ENCODE data around the gene ITLN2.
A peak's percentile ranks its signal among the peaks of the same experiment; 100 is the strongest.

The ITLN2 gene

GRCh38 chr1:160953030-160953429, 1.6 kb downstream of the ITLN2 start:
- Histone ChIP-seq H3K4me2 (ENCODE audit: insufficient read depth, low read length, poor library complexity, severe bottlenecking) (no peak overlapping the region), H3K9ac (ENCODE audit: low read depth, low read length, poor library complexity) (no peak overlapping the region), H3K23ac (ENCODE audit: low read depth, low read length, poor library complexity) (no peak overlapping the region), H3K4ac (ENCODE audit: low read length) (no peak overlapping the region), H2BK12ac (ENCODE audit: low read length) (no peak overlapping the region), H2BK5ac (ENCODE audit: low read length) (no peak overlapping the region), H3K27ac (replicated peaks; ENCODE audit: low read length) (no peak overlapping the region), H3K18ac (ENCODE audit: low read length) (no peak overlapping the region), H2BK120ac (ENCODE audit: low read depth, low read length) (no peak overlapping the region), H3K36me3 (replicated peaks in 1 of 2; ENCODE audit: control insufficient read depth in 2 of 2, insufficient read depth in 2 of 2, low read length in 2 of 2) (no peaks in the 10 kb centered on the region), H4K8ac (ENCODE audit: low read depth, low read length) (no peak overlapping the region), H2AFZ (ENCODE audit: low read length) (no peak overlapping the region), H3K79me1 (ENCODE audit: low read depth, low read length) (no peaks in the 10 kb centered on the region), H3K4me1 (ENCODE audit: control insufficient read depth in 2 of 2, insufficient read depth in 1 of 2, low read depth in 1 of 2, low read length in 2 of 2) (peaks cover 0 to 3% of the 10 kb centered on the region in 2 donors), H2AK5ac (ENCODE audit: low read depth, low read length) (peak overlapping the region; percentile 38), H3K9me3 (replicated peaks in 1 of 2; ENCODE audit: control insufficient read depth in 2 of 2, insufficient read depth in 1 of 2, low read depth in 1 of 2, low read length in 2 of 2) (no peaks in the 10 kb centered on the region), H3K27me3 (ENCODE audit: control insufficient read depth in 3 of 3, insufficient read depth in 3 of 3, low read depth in 1 of 3, low read length in 3 of 3) (no peaks in the 10 kb centered on the region), H2BK15ac (ENCODE audit: low read length) (no peak overlapping the region), H3K14ac (ENCODE audit: low read length) (no peak overlapping the region), H3K4me3 (ENCODE audit: low read length in 2 of 2) (no peak overlapping the region), H4K91ac (ENCODE audit: low read depth, low read length, poor library complexity) (no peak overlapping the region)
- no CpG with 5 or more reads among the region's 3 CpGs for WGBS, 2 donors (ENCODE audit: extremely low coverage in 2 of 2, insufficient read length in 2 of 2, insufficient replicate concordance in 1 of 2)
- DNase-seq (ENCODE audit: low spot score) = no peak

GRCh38 chr1:160952129-160952510, 2.5 kb downstream of the ITLN2 start:
- DNase-seq (ENCODE audit: low spot score) = no peak
- no peak overlapping the region for H2BK12ac ChIP-seq (ENCODE audit: low read length)
- H2AFZ ChIP-seq (ENCODE audit: low read length) = no peak overlapping the region
- no peak overlapping the region for H2BK5ac ChIP-seq (ENCODE audit: low read length)
- H4K91ac ChIP-seq (ENCODE audit: low read depth, low read length, poor library complexity) = no peak overlapping the region
- H3K14ac ChIP-seq (ENCODE audit: low read length) = no peak overlapping the region
- peaks cover 0 to 8% of the 10 kb centered on the region in 2 donors for H3K4me1 ChIP-seq (ENCODE audit: control insufficient read depth in 2 of 2, insufficient read depth in 1 of 2, low read depth in 1 of 2, low read length in 2 of 2)
- no peaks in the 10 kb centered on the region for H3K9me3 ChIP-seq (replicated peaks in 1 of 2; ENCODE audit: control insufficient read depth in 2 of 2, insufficient read depth in 1 of 2, low read depth in 1 of 2, low read length in 2 of 2)
- H3K4me3 ChIP-seq (ENCODE audit: low read length in 2 of 2) = no peak overlapping the region
- H2BK15ac ChIP-seq (ENCODE audit: low read length) = no peak overlapping the region
- H3K4ac ChIP-seq (ENCODE audit: low read length) = no peak overlapping the region
- WGBS, 2 donors (ENCODE audit: extremely low coverage in 2 of 2, insufficient read length in 2 of 2, insufficient replicate concordance in 1 of 2) = no CpG with 5 or more reads among the region's 2 CpGs
- no peak overlapping the region for H2BK120ac ChIP-seq (ENCODE audit: low read depth, low read length)
- H3K27me3 ChIP-seq (ENCODE audit: control insufficient read depth in 3 of 3, insufficient read depth in 3 of 3, low read depth in 1 of 3, low read length in 3 of 3) = no peaks in the 10 kb centered on the region
- no peak overlapping the region for H4K8ac ChIP-seq (ENCODE audit: low read depth, low read length)
- no peak overlapping the region for H3K4me2 ChIP-seq (ENCODE audit: insufficient read depth, low read length, poor library complexity, severe bottlenecking)
- no peaks in the 10 kb centered on the region for H3K36me3 ChIP-seq (replicated peaks in 1 of 2; ENCODE audit: control insufficient read depth in 2 of 2, insufficient read depth in 2 of 2, low read length in 2 of 2)
- H3K9ac ChIP-seq (ENCODE audit: low read depth, low read length, poor library complexity) = no peak overlapping the region
- H3K79me1 ChIP-seq (ENCODE audit: low read depth, low read length) = no peaks in the 10 kb centered on the region
- no peak overlapping the region for H3K18ac ChIP-seq (ENCODE audit: low read length)
- no peak overlapping the region for H3K23ac ChIP-seq (ENCODE audit: low read depth, low read length, poor library complexity)
- H2AK5ac ChIP-seq (ENCODE audit: low read depth, low read length) = no peak overlapping the region
- H3K27ac ChIP-seq (replicated peaks; ENCODE audit: low read length) = no peak overlapping the region

GRCh38 chr1:160951443-160952128, 3.0 kb downstream of the ITLN2 start:
- H2AK5ac ChIP-seq (ENCODE audit: low read depth, low read length) = no peak overlapping the region
- H2BK15ac ChIP-seq (ENCODE audit: low read length) = no peak overlapping the region
- H4K8ac ChIP-seq (ENCODE audit: low read depth, low read length) = no peak overlapping the region
- no peak overlapping the region for H3K4me2 ChIP-seq (ENCODE audit: insufficient read depth, low read length, poor library complexity, severe bottlenecking)
- H2BK12ac ChIP-seq (ENCODE audit: low read length) = no peak overlapping the region
- no peak overlapping the region for H3K4me3 ChIP-seq (ENCODE audit: low read length in 2 of 2)
- no peak overlapping the region for H2BK120ac ChIP-seq (ENCODE audit: low read depth, low read length)
- H3K4ac ChIP-seq (ENCODE audit: low read length) = no peak overlapping the region
- H4K91ac ChIP-seq (ENCODE audit: low read depth, low read length, poor library complexity) = no peak overlapping the region
- H3K79me1 ChIP-seq (ENCODE audit: low read depth, low read length) = no peaks in the 10 kb centered on the region
- H3K4me1 ChIP-seq (ENCODE audit: control insufficient read depth in 2 of 2, insufficient read depth in 1 of 2, low read depth in 1 of 2, low read length in 2 of 2) = peaks cover 0 to 5% of the 10 kb centered on the region in 2 donors
- no peaks in the 10 kb centered on the region for H3K27me3 ChIP-seq (ENCODE audit: control insufficient read depth in 3 of 3, insufficient read depth in 3 of 3, low read depth in 1 of 3, low read length in 3 of 3)
- peak; percentile 43 for DNase-seq (ENCODE audit: low spot score)
- no peak overlapping the region for H3K14ac ChIP-seq (ENCODE audit: low read length)
- H3K36me3 ChIP-seq (replicated peaks in 1 of 2; ENCODE audit: control insufficient read depth in 2 of 2, insufficient read depth in 2 of 2, low read length in 2 of 2) = no peaks in the 10 kb centered on the region
- H2BK5ac ChIP-seq (ENCODE audit: low read length) = no peak overlapping the region
- H3K9ac ChIP-seq (ENCODE audit: low read depth, low read length, poor library complexity) = no peak overlapping the region
- no peak overlapping the region for H3K23ac ChIP-seq (ENCODE audit: low read depth, low read length, poor library complexity)
- H3K9me3 ChIP-seq (replicated peaks in 1 of 2; ENCODE audit: control insufficient read depth in 2 of 2, insufficient read depth in 1 of 2, low read depth in 1 of 2, low read length in 2 of 2) = no peaks in the 10 kb centered on the region
- no peak overlapping the region for H3K27ac ChIP-seq (replicated peaks; ENCODE audit: low read length)
- WGBS, 2 donors (ENCODE audit: extremely low coverage in 2 of 2, insufficient read length in 2 of 2, insufficient replicate concordance in 1 of 2) = no CpG with 5 or more reads among the region's 8 CpGs
- H2AFZ ChIP-seq (ENCODE audit: low read length) = no peak overlapping the region
- H3K18ac ChIP-seq (ENCODE audit: low read length) = no peak overlapping the region

GRCh38 chr1:160950657-160951056, 4.0 kb downstream of the ITLN2 start:
- Histone ChIP-seq H3K27ac (replicated peaks; ENCODE audit: low read length) (no peak overlapping the region), H2BK15ac (ENCODE audit: low read length) (no peak overlapping the region), H3K79me1 (ENCODE audit: low read depth, low read length) (no peaks in the 10 kb centered on the region), H2BK12ac (ENCODE audit: low read length) (no peak overlapping the region), H3K23ac (ENCODE audit: low read depth, low read length, poor library complexity) (peak overlapping the region; percentile 18), H3K36me3 (replicated peaks in 1 of 2; ENCODE audit: control insufficient read depth in 2 of 2, insufficient read depth in 2 of 2, low read length in 2 of 2) (no peaks in the 10 kb centered on the region), H3K4me3 (ENCODE audit: low read length in 2 of 2) (no peak overlapping the region), H4K91ac (ENCODE audit: low read depth, low read length, poor library complexity) (no peak overlapping the region), H3K9ac (ENCODE audit: low read depth, low read length, poor library complexity) (no peak overlapping the region), H3K4me1 (ENCODE audit: control insufficient read depth in 2 of 2, insufficient read depth in 1 of 2, low read depth in 1 of 2, low read length in 2 of 2) (peaks cover 0 to 5% of the 10 kb centered on the region in 2 donors), H2BK5ac (ENCODE audit: low read length) (no peak overlapping the region), H2AFZ (ENCODE audit: low read length) (no peak overlapping the region), H2BK120ac (ENCODE audit: low read depth, low read length) (no peak overlapping the region), H3K27me3 (ENCODE audit: control insufficient read depth in 3 of 3, insufficient read depth in 3 of 3, low read depth in 1 of 3, low read length in 3 of 3) (no peaks in the 10 kb centered on the region), H3K9me3 (replicated peaks in 1 of 2; ENCODE audit: control insufficient read depth in 2 of 2, insufficient read depth in 1 of 2, low read depth in 1 of 2, low read length in 2 of 2) (no peaks in the 10 kb centered on the region), H3K18ac (ENCODE audit: low read length) (peak overlapping the region; percentile 50), H4K8ac (ENCODE audit: low read depth, low read length) (no peak overlapping the region), H3K4ac (ENCODE audit: low read length) (no peak overlapping the region), H3K14ac (ENCODE audit: low read length) (no peak overlapping the region), H3K4me2 (ENCODE audit: insufficient read depth, low read length, poor library complexity, severe bottlenecking) (no peak overlapping the region), H2AK5ac (ENCODE audit: low read depth, low read length) (no peak overlapping the region)
- no CpG with 5 or more reads among the region's 3 CpGs for WGBS, 2 donors (ENCODE audit: extremely low coverage in 2 of 2, insufficient read length in 2 of 2, insufficient replicate concordance in 1 of 2)
- DNase-seq (ENCODE audit: low spot score) = no peak
